ENCODE data around the gene NSRP1.

Gene NSRP1

GRCh38 chr17:30160419-30161172 is 44.0 kb downstream of the NSRP1 start:
- H3K9ac ChIP-seq (ENCODE audit: low read length): no peak overlapping the region
- no peaks in the 10 kb centered on the region for H3K27me3 ChIP-seq (replicated peaks; ENCODE audit: control insufficient read depth, insufficient read depth, low read length)
- H3K9me3 ChIP-seq (ENCODE audit: control insufficient read depth, low read length): no peaks in the 10 kb centered on the region
- H3K4me3 ChIP-seq (ENCODE audit: low read length): no peak overlapping the region
- peaks cover 18% of the 10 kb centered on the region for H3K4me1 ChIP-seq (ENCODE audit: control insufficient read depth, insufficient read depth, low read length)
- DNase-seq (ENCODE audit: low read depth): no peak
- H3K36me3 ChIP-seq (ENCODE audit: control insufficient read depth, insufficient read depth, low read length, severe bottlenecking): peaks cover 35% of the 10 kb centered on the region

DNA sequence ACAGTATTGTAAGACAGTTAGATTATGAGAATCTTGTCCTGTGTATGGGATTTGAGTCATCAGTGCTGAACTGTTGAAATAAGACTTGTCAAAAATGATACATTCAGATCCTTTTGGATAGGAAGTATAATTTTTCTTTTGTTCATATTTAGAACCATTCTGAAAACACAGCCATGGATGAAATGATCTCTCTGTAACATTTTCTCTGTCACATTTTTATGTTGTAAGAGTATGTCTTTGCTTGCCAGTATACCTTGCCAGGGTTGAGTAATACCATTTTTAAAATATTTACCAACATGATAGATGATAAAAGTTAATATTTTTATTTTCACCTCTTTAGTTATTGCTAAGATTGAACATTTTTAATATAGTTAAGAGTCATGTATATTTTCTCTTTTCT is 45.0 kb downstream of the NSRP1 start:
- no peak overlapping the region for H3K4me3 ChIP-seq (ENCODE audit: low read length)
- H3K27me3 ChIP-seq (replicated peaks; ENCODE audit: control insufficient read depth, insufficient read depth, low read length): no peaks in the 10 kb centered on the region
- H3K9ac ChIP-seq (ENCODE audit: low read length): no peak overlapping the region
- H3K36me3 ChIP-seq (ENCODE audit: control insufficient read depth, insufficient read depth, low read length, severe bottlenecking): peaks cover 34% of the 10 kb centered on the region
- no peaks in the 10 kb centered on the region for H3K9me3 ChIP-seq (ENCODE audit: control insufficient read depth, low read length)
- peak; percentile 24 for DNase-seq (ENCODE audit: low read depth)
- H3K4me1 ChIP-seq (ENCODE audit: control insufficient read depth, insufficient read depth, low read length): peaks cover 18% of the 10 kb centered on the region

GRCh38 chr17:30164531-30164930 is 47.9 kb downstream of the NSRP1 start:
- peaks cover 18% of the 10 kb centered on the region for H3K4me1 ChIP-seq (ENCODE audit: control insufficient read depth, insufficient read depth, low read length)
- no peak overlapping the region for H3K9ac ChIP-seq (ENCODE audit: low read length)
- no peaks in the 10 kb centered on the region for H3K9me3 ChIP-seq (ENCODE audit: control insufficient read depth, low read length)
- peaks cover 25% of the 10 kb centered on the region for H3K36me3 ChIP-seq (ENCODE audit: control insufficient read depth, insufficient read depth, low read length, severe bottlenecking)
- DNase-seq (ENCODE audit: low read depth): no peak
- H3K4me3 ChIP-seq (ENCODE audit: low read length): no peak overlapping the region
- no peaks in the 10 kb centered on the region for H3K27me3 ChIP-seq (replicated peaks; ENCODE audit: control insufficient read depth, insufficient read depth, low read length)

DNA sequence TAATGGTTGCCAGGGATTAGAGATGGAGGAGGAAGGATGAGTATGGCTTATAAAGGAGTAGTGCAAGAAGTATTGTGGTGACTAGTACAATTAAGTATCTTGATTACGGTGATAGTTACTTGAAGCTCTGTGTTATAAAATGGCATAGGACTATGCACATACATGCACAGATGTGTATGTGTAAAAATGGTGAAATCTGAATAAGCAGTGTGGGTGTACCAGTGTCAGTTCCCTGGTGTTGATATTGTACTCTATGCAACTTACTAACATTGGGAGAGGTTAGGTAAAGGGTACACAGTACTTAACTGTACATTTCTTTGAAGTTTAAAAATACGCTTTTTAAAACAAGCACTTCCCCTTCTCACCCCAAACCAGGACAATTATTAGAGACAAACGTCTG is 48.5 kb downstream of the NSRP1 start:
- Histone ChIP-seq H3K4me3 (ENCODE audit: low read length) (no peak overlapping the region), H3K9me3 (ENCODE audit: control insufficient read depth, low read length) (no peaks in the 10 kb centered on the region), H3K4me1 (ENCODE audit: control insufficient read depth, insufficient read depth, low read length) (peaks cover 18% of the 10 kb centered on the region), H3K9ac (ENCODE audit: low read length) (no peak overlapping the region), H3K36me3 (ENCODE audit: control insufficient read depth, insufficient read depth, low read length, severe bottlenecking) (peaks cover 27% of the 10 kb centered on the region), H3K27me3 (replicated peaks; ENCODE audit: control insufficient read depth, insufficient read depth, low read length) (no peaks in the 10 kb centered on the region)
- DNase-seq (ENCODE audit: low read depth): no peak

DNA sequence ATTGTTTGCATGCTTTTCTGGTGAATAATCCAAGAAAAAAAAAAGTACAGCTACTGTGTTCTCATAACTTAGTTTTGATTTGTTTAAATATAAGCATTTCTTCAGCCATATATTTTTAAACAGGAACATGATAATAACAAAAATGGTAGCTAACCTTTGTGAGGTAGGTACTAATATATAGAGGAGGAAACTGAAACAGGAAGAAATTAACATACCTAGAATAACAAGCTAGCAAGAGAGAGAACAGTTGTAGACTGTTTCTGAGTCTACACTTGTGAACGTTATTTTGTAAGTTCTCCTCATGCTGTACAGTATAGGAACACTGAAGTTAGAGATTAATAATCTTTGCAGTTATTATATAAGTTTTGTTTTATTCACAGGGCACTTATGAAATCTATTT is 49.3 kb downstream of the NSRP1 start:
- Histone ChIP-seq H3K27me3 (replicated peaks; ENCODE audit: control insufficient read depth, insufficient read depth, low read length) (no peaks in the 10 kb centered on the region), H3K36me3 (ENCODE audit: control insufficient read depth, insufficient read depth, low read length, severe bottlenecking) (peaks cover 28% of the 10 kb centered on the region), H3K9me3 (ENCODE audit: control insufficient read depth, low read length) (no peaks in the 10 kb centered on the region), H3K4me1 (ENCODE audit: control insufficient read depth, insufficient read depth, low read length) (peaks cover 15% of the 10 kb centered on the region), H3K9ac (ENCODE audit: low read length) (no peak overlapping the region), H3K4me3 (ENCODE audit: low read length) (no peak overlapping the region)
- DNase-seq (ENCODE audit: low read depth): no peak

- no peaks in the 10 kb centered on the region for H3K9me3 ChIP-seq (ENCODE audit: control insufficient read depth, low read length)
- no peak for DNase-seq (ENCODE audit: low read depth)
- no peak overlapping the region for H3K9ac ChIP-seq (ENCODE audit: low read length)
- H3K4me1 ChIP-seq (ENCODE audit: control insufficient read depth, insufficient read depth, low read length): no peaks in the 10 kb centered on the region
- no peak overlapping the region for H3K4me3 ChIP-seq (ENCODE audit: low read length)
- H3K36me3 ChIP-seq (ENCODE audit: control insufficient read depth, insufficient read depth, low read length, severe bottlenecking): peaks cover 39% of the 10 kb centered on the region
- no peaks in the 10 kb centered on the region for H3K27me3 ChIP-seq (replicated peaks; ENCODE audit: control insufficient read depth, insufficient read depth, low read length)
Observed at GRCh38 chr17:30170415-30170987, 53.9 kb downstream of the NSRP1 start.

- no peak overlapping the region for H3K4me3 ChIP-seq (ENCODE audit: low read length)
- H3K4me1 ChIP-seq (ENCODE audit: control insufficient read depth, insufficient read depth, low read length): no peaks in the 10 kb centered on the region
- H3K27me3 ChIP-seq (replicated peaks; ENCODE audit: control insufficient read depth, insufficient read depth, low read length): no peaks in the 10 kb centered on the region
- no peak overlapping the region for H3K9ac ChIP-seq (ENCODE audit: low read length)
- DNase-seq (ENCODE audit: low read depth): no peak
- peaks cover 53% of the 10 kb centered on the region for H3K36me3 ChIP-seq (ENCODE audit: control insufficient read depth, insufficient read depth, low read length, severe bottlenecking)
- H3K9me3 ChIP-seq (ENCODE audit: control insufficient read depth, low read length): no peaks in the 10 kb centered on the region
Observed at GRCh38 chr17:30172560-30172959, 55.9 kb downstream of the NSRP1 start.

GRCh38 chr17:30173649-30174048 is 57.0 kb downstream of the NSRP1 start:
- no peak for DNase-seq (ENCODE audit: low read depth)
- Histone ChIP-seq H3K27me3 (replicated peaks; ENCODE audit: control insufficient read depth, insufficient read depth, low read length) (no peaks in the 10 kb centered on the region), H3K9ac (ENCODE audit: low read length) (no peak overlapping the region), H3K9me3 (ENCODE audit: control insufficient read depth, low read length) (no peaks in the 10 kb centered on the region), H3K4me3 (ENCODE audit: low read length) (no peak overlapping the region), H3K4me1 (ENCODE audit: control insufficient read depth, insufficient read depth, low read length) (no peaks in the 10 kb centered on the region), H3K36me3 (ENCODE audit: control insufficient read depth, insufficient read depth, low read length, severe bottlenecking) (peaks cover 59% of the 10 kb centered on the region)

- H3K36me3 ChIP-seq (ENCODE audit: control insufficient read depth, insufficient read depth, low read length, severe bottlenecking): peaks cover 68% of the 10 kb centered on the region
- no peaks in the 10 kb centered on the region for H3K27me3 ChIP-seq (replicated peaks; ENCODE audit: control insufficient read depth, insufficient read depth, low read length)
- no peaks in the 10 kb centered on the region for H3K4me1 ChIP-seq (ENCODE audit: control insufficient read depth, insufficient read depth, low read length)
- H3K4me3 ChIP-seq (ENCODE audit: low read length): no peak overlapping the region
- H3K9me3 ChIP-seq (ENCODE audit: control insufficient read depth, low read length): no peaks in the 10 kb centered on the region
- H3K9ac ChIP-seq (ENCODE audit: low read length): no peak overlapping the region
- no peak for DNase-seq (ENCODE audit: low read depth)
Observed at GRCh38 chr17:30174556-30174955, 57.9 kb downstream of the NSRP1 start.

- Histone ChIP-seq H3K27me3 (replicated peaks; ENCODE audit: control insufficient read depth, insufficient read depth, low read length) (no peaks in the 10 kb centered on the region), H3K4me1 (ENCODE audit: control insufficient read depth, insufficient read depth, low read length) (no peaks in the 10 kb centered on the region), H3K4me3 (ENCODE audit: low read length) (no peak overlapping the region), H3K9me3 (ENCODE audit: control insufficient read depth, low read length) (no peaks in the 10 kb centered on the region), H3K9ac (ENCODE audit: low read length) (no peak overlapping the region), H3K36me3 (ENCODE audit: control insufficient read depth, insufficient read depth, low read length, severe bottlenecking) (peaks cover 83% of the 10 kb centered on the region)
- DNase-seq (ENCODE audit: low read depth): no peak
Observed at GRCh38 chr17:30176855-30177254, 60.2 kb downstream of the NSRP1 start.

- no peak overlapping the region for H3K9ac ChIP-seq (ENCODE audit: low read length)
- DNase-seq (ENCODE audit: low read depth): no peak
- H3K9me3 ChIP-seq (ENCODE audit: control insufficient read depth, low read length): no peaks in the 10 kb centered on the region
- peaks cover 44% of the 10 kb centered on the region for H3K36me3 ChIP-seq (ENCODE audit: control insufficient read depth, insufficient read depth, low read length, severe bottlenecking)
- no peaks in the 10 kb centered on the region for H3K4me1 ChIP-seq (ENCODE audit: control insufficient read depth, insufficient read depth, low read length)
- H3K4me3 ChIP-seq (ENCODE audit: low read length): no peak overlapping the region
- no peaks in the 10 kb centered on the region for H3K27me3 ChIP-seq (replicated peaks; ENCODE audit: control insufficient read depth, insufficient read depth, low read length)
Observed at GRCh38 chr17:30186761-30187160, 70.1 kb downstream of the NSRP1 start.

DNA sequence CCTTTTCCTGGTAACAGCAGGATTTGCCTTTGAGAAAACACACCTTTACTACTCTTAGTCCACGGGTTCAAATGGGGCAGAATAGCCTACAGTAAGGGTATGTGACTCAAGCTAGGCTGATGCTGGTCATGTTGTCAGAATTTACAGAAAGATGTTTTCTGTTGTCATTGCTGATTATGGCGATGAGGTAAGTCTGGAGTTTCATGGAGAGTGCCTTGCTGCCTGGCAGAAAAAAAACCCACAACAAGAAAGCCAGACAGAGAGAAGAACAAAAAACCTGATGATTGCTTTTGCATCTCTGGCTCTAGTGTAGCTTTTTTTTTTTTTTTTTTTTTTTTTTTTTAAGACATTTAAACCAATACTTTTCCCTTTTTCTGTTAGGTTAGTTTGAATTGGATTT is 71.0 kb downstream of the NSRP1 start:
- peaks cover 37% of the 10 kb centered on the region for H3K36me3 ChIP-seq (ENCODE audit: control insufficient read depth, insufficient read depth, low read length, severe bottlenecking)
- H3K9me3 ChIP-seq (ENCODE audit: control insufficient read depth, low read length): no peaks in the 10 kb centered on the region
- peak; percentile 17 for DNase-seq (ENCODE audit: low read depth)
- no peaks in the 10 kb centered on the region for H3K27me3 ChIP-seq (replicated peaks; ENCODE audit: control insufficient read depth, insufficient read depth, low read length)
- H3K9ac ChIP-seq (ENCODE audit: low read length): no peak overlapping the region
- no peak overlapping the region for H3K4me3 ChIP-seq (ENCODE audit: low read length)
- H3K4me1 ChIP-seq (ENCODE audit: control insufficient read depth, insufficient read depth, low read length): no peaks in the 10 kb centered on the region
